HepG2 (cell line): ENCODE measurements around the gene DOCK1.

Source experiments
- TARDBP ChIP-seq: sonication (generic); formaldehyde crosslinking; IDR thresholded peaks from 2 replicates; pipeline ENCODE4 v1.8.0; 2022; ENCODE audit warnings: mild to moderate bottlenecking, missing genetic modification reagents
- TCF12 ChIP-seq, 2 experiments: fragments of 450-650 bp in 1 of 2; sonication (generic) in 1 of 2; formaldehyde crosslinking in 1 of 2; IDR thresholded peaks; 2 replicates each; pipeline versions ENCODE4 v1.6.1 to v1.8.0; 2017 to 2022; ENCODE audit warnings: antibody characterized with exemption in 1 of 2, mild to moderate bottlenecking in 1 of 2, missing genetic modification reagents in 1 of 2, moderate library complexity in 1 of 2
- ZFP36 ChIP-seq: fragments of 150-350 bp; IDR thresholded peaks from 2 replicates; pipeline ENCODE4 v1.6.1; 2018; ENCODE audit warnings: borderline replicate concordance, low read length, low read depth; ENCODE audit not compliant: partially characterized antibody
- ZNF225 ChIP-seq: sonication (generic); formaldehyde crosslinking; IDR thresholded peaks from 2 replicates; pipeline ENCODE4 v1.4.0; 2020; ENCODE audit warnings: mild to moderate bottlenecking, missing genetic modification reagents
- ZNF713 ChIP-seq: sonication (generic); formaldehyde crosslinking; IDR thresholded peaks from 2 replicates; pipeline ENCODE4 v1.4.0; 2020; ENCODE audit warnings: mild to moderate bottlenecking, missing genetic modification reagents
- TF ChIP-seq, protein P1 (sequence below): sonication (generic); formaldehyde crosslinking; IDR thresholded peaks from 2 replicates; pipeline ENCODE4 v1.5.0; 2020; ENCODE audit warnings: mild to moderate bottlenecking, missing genetic modification reagents, moderate library complexity

DNA sequence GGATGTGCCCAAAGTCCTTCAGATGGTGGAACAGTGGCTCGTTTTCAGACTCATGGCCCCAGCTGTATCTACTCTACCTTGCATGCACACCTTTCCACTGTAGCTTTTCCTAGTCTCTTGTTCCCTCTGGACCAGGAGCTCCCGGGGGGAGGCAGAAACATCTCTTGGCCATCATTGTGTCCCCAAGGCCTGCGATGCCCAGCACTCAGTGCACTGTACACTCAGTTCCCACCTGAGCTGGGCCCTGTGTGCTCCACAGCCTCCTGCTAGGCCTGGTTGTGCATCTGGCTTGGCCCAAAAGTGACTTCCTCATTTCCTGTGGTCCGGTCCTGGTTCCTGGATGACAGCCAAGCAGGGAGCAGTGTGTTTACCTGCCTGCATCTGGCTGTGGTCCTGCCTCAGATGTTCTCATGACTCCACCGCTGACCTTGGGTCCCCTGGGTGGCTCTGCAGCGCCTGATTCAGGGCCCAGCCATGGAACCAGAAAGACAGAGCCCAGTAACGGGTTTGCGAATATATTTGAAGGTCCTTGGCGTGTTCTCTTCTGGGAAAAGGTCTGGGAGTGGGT lies 9.9 kb upstream of the DOCK1 start:
- TF ChIP-seq TCF12 (IDR thresholded peaks at IDR 0.05) (no peak), TCF12 (CRISPR knock-in tag; IDR thresholded peaks at IDR 0.05) (no peak), ZNF713 (CRISPR knock-in tag) (no peak), ZFP36 (no peak), TARDBP (CRISPR knock-in tag) (no peak), ZNF225 (CRISPR knock-in tag) (no peak)
- TF ChIP-seq, protein P1, sequence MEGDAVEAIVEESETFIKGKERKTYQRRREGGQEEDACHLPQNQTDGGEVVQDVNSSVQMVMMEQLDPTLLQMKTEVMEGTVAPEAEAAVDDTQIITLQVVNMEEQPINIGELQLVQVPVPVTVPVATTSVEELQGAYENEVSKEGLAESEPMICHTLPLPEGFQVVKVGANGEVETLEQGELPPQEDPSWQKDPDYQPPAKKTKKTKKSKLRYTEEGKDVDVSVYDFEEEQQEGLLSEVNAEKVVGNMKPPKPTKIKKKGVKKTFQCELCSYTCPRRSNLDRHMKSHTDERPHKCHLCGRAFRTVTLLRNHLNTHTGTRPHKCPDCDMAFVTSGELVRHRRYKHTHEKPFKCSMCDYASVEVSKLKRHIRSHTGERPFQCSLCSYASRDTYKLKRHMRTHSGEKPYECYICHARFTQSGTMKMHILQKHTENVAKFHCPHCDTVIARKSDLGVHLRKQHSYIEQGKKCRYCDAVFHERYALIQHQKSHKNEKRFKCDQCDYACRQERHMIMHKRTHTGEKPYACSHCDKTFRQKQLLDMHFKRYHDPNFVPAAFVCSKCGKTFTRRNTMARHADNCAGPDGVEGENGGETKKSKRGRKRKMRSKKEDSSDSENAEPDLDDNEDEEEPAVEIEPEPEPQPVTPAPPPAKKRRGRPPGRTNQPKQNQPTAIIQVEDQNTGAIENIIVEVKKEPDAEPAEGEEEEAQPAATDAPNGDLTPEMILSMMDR (CRISPR knock-in tag) = no peak
